Measurements from ENCODE around the gene INO80B.
"Not testable (repeated sequence)": the region's sequence is repeated elsewhere in the genome, so short reads cannot be mapped to it uniquely, and the experiment has no call there.

INO80B gene

DNA sequence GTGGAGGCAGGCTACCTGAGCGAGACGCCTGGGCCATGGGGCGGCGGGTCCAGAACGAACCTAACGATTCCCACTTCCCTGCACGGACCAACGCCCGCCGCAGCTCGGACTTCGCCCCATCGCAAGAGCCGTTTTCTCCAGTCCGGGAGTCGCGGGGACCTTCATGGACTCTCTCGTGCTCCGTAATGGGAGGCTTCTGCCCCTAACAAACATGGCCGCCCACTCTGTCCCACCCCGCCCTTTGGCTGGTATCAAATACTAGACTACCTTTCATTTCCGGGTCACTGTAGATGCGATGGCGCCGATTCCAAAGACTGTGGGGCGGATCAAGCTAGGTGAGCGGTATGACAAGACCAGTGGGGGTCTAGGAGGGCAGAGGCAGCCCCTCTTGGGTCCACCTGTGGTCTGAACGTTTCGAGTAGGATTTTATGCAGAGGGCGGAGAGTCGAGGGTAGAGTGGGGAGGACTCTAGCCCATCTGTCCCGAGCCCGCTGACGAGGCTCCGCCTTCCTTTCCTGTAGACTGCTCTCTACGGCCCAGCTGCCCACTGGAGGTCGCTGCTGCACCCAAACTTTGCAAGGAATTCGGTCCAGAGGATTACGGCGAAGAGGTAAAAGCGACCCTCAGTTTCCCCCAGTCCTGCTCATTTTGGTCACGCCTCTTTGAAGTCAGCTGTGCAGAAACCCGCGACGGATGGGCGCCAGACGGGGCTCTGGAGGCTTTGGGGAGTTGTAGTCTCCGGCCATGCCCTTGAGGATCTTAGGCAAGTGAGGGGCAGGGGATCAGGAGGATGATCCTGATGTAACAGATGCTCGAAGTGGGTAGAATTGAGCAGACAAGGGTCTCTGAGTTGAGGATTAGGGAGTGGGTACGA is 28.2 kb downstream of the INO80B start, which contains the start of the genes CCDC142 and TTC31:
CCDC142 (minus strand) TSS at position 198 of the 874 bp plus-strand sequence; CDS start at position 37, 161 bp downstream.
TTC31 (plus strand) TSS at position 281 of the 874 bp plus-strand sequence; CDS start at position 296, 15 bp downstream.
- peak; percentile 72 for DNase-seq (ENCODE audit: low read depth)
- peak within 1 kb of the TSS; percentile 77 for H3K4me3 ChIP-seq (ENCODE audit: control insufficient read depth, low read depth, low read length)
- TF ChIP-seq, protein P1, sequence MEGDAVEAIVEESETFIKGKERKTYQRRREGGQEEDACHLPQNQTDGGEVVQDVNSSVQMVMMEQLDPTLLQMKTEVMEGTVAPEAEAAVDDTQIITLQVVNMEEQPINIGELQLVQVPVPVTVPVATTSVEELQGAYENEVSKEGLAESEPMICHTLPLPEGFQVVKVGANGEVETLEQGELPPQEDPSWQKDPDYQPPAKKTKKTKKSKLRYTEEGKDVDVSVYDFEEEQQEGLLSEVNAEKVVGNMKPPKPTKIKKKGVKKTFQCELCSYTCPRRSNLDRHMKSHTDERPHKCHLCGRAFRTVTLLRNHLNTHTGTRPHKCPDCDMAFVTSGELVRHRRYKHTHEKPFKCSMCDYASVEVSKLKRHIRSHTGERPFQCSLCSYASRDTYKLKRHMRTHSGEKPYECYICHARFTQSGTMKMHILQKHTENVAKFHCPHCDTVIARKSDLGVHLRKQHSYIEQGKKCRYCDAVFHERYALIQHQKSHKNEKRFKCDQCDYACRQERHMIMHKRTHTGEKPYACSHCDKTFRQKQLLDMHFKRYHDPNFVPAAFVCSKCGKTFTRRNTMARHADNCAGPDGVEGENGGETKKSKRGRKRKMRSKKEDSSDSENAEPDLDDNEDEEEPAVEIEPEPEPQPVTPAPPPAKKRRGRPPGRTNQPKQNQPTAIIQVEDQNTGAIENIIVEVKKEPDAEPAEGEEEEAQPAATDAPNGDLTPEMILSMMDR (IDR thresholded peaks at IDR 0.05; ENCODE audit: control insufficient read depth, insufficient read depth, low read depth, low read length, missing control alignments) = peak; percentile 90

DNA sequence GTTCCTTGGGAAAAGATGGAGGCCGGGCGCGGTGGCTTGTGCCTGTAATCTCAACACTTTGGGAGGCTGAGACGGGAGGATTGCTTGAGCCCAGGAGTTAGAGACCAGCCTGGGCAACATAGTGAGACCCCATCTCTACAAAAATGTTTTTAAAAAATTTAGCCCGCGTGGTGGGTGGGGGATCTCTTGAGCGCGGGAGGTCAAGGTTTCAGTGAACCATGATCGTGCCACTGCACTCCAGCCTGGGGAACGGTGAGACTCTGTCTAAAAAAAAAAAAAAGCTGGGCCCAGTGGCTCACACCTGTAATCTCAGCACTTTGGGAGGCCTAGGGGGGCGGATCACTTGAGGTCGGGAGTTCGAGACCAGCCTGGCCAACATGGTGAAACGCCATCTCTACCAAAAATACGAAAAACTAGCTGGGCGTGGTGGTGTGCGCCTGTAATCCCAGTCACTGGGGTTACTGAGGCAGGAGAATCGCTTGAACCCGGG is 28.8 kb downstream of the INO80B start:
- not testable (repeated sequence) for DNase-seq (ENCODE audit: low read depth)
- H3K4me3 ChIP-seq (ENCODE audit: control insufficient read depth, low read depth, low read length) = peak overlapping the region; percentile 77

DNA sequence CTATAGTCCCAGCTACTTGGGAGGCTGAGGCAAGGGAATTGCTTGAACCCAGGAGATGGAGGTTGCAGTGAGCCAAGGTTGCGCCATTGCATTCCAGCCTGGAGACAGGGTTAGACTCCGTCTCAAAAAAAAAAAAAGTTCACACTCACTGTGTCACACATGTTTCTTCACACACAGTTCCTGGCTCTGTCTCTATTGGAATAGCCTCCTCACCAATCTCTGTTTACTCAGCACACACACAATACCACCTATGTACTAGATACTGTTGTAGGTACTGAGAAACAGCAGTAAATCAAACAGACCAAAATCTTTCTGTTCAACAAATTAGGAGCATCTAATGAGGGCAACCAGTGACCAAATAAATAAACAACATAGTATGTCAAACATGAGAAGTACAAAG is 31.3 kb downstream of the INO80B start:
- TF ChIP-seq, protein P1 (IDR thresholded peaks at IDR 0.05; ENCODE audit: control insufficient read depth, insufficient read depth, low read depth, low read length, missing control alignments) = no peak
- no peak for DNase-seq (ENCODE audit: low read depth)
- no peak overlapping the region for H3K4me3 ChIP-seq (ENCODE audit: control insufficient read depth, low read depth, low read length)

DNA sequence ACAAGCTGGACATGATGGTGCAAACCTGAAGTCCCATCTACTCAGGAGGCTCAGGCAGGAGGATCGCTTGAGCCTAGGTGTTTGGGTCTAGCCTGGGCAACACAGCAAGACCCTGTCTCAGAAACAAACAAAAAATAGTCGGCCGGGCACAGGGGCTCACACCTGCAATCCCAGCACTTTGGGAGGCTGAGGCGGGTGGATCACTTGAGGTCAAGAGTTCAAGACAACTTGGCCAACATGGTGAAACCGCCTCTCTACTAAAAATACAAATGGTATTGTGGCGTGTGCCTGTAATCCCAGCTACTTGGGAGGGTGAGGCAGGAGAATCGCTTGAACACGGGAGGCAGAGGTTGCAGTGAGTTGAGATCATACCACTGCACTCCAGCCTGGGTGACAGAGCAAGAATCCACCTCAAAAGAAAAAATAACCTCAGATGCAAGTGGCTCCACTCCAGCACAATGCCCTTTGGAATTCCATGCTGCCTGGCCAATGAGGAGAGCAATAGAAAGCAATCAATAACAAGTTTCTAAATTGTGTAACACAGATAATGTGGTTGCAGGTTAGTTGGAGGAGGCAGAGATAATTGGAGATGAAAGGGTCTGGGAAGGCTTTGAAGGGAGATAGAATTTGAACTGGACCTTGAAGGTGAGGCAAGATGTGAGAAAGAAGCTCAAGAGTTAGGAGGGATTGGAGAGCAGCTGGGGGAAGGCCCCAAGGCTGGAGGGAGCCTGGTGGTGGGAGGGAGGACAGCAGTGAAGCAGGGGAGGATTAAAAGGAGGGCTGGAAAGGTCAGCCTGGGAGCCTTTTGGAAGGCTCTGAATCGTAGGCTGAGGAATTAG is 34.0 kb downstream of the INO80B start:
- TF ChIP-seq, protein P1 (IDR thresholded peaks at IDR 0.05; ENCODE audit: control insufficient read depth, insufficient read depth, low read depth, low read length, missing control alignments) = no peak
- no peak overlapping the region for H3K4me3 ChIP-seq (ENCODE audit: control insufficient read depth, low read depth, low read length)
- DNase-seq (ENCODE audit: low read depth) = no peak

DNA sequence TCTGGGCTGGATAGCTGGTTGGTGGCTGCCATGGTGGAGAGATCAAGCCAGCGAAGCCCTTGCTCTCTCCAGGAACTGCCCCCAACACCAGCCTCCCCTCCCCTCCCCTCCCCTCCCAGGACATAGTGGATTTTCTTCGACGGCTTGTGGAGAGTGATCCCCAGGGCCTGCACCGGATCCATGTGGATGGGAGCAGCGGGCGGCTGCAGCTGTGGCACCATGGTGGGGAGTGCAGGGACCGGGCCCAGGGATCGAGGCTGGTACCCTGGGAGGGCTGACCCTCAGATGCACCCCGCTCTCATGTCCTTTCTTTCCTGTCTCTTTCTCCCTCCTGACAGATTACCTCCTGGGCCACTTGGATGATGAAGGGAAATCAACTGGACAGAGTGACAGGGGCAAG is 35.0 kb downstream of the INO80B start:
- no peak for DNase-seq (ENCODE audit: low read depth)
- no peak overlapping the region for H3K4me3 ChIP-seq (ENCODE audit: control insufficient read depth, low read depth, low read length)
- TF ChIP-seq, protein P1 (IDR thresholded peaks at IDR 0.05; ENCODE audit: control insufficient read depth, insufficient read depth, low read depth, low read length, missing control alignments) = no peak

DNA sequence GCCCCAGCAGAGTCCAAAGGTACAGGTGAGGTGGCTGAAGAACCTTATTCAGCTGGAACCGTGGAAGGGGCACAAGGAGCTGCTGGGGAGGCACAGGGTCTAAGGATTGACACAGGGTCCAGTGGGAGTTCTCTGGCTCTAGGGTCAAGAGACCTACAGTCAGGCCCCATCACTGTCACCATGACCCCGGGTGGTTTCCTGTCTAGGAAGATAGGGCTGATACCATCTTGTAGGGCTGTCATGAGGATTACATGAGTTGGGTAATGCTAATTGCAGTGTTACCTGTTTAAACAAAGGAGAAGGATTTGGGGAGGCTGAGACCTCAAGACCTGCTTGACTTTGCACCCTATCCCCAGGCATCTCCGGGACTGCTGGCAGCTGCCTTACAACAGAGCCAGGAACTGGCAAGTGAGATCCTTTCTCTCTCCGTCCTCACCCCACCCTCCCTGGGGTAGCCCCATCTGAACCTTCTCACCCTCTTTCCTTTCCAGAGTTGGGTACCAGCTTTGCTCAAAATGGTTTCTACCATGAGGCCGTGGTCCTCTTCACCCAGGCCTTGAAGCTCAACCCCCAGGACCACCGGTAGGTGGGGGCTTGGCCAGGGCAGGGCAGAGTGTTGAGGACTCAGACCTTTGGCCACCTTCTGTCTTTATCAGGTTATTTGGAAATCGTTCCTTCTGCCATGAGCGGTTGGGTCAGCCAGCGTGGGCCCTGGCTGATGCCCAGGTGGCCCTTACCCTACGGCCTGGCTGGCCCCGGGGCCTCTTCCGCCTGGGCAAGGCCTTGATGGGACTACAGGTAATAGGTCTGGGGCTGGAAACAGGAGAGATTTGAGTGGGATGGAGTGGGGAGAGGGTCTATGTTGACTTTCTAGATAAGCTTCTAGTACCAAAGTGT is 37.0 kb downstream of the INO80B start:
- no peak overlapping the region for H3K4me3 ChIP-seq (ENCODE audit: control insufficient read depth, low read depth, low read length)
- TF ChIP-seq, protein P1 (IDR thresholded peaks at IDR 0.05; ENCODE audit: control insufficient read depth, insufficient read depth, low read depth, low read length, missing control alignments) = no peak
- DNase-seq (ENCODE audit: low read depth) = no peak

Measured in AG09309 (cell line).